GM18873 (cell line): ENCODE data around the gene TMEM87B.

Source experiments
- ATAC-seq: cut with Tn5 transposase; IDR thresholded peaks from one replicate; pipeline ENCODE4 v1.9.1; 2021; ENCODE audit warnings: mild to moderate bottlenecking, moderate library complexity, moderate number of reproducible peaks; ENCODE audit not compliant: unreplicated experiment, low FRiP score

The TMEM87B gene

DNA sequence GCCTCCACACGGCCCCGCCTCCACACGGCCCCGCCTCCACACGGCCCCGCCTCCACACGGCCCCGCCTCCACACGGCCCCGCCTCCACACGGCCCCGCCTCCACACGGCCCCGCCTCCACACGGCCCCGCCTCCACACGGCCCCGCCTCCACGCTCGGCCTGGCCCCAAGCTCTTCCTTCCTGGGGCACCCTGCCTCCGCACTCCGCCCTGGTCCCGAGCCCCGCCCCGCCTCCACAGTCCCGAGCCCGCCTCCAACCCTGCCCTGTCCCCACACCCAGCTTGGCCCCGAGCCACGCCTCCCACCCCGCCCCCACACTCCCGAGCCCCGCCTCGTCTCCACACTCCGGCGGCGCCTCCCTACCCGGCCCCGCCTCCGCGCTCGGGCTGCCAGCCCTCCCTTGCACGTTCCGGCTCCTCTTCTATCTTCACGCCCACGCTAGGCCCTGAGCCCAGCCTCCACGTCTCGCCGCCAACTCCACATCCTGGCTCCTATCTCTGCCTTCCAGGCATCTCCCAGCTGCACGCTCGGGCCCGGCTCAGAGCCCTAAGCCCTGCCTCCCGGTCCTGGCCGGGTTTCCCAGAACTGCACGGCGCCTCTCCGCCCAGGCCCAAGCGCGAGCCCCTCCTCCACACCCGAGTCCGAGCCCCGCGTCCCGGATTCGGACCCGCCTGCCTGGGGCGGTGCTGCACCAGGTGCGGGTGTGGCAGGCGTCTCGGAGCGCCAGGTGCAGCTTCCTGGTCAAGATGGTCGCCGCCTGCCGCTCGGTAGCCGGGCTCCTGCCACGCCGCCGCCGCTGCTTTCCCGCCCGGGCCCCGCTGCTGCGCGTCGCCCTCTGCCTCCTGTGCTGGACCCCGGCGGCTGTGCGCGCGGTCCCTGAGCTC is at the start of gene TMEM87B:
TSS of gene TMEM87B (plus strand) at position 423 of the 883 bp plus-strand sequence. CDS start at position 746, 323 bp downstream.
- peak; percentile 52 for ATAC-seq

- no peak for ATAC-seq
Observed at GRCh38 chr2:112005406-112006075, 49.5 kb upstream of the TMEM87B start.

DNA sequence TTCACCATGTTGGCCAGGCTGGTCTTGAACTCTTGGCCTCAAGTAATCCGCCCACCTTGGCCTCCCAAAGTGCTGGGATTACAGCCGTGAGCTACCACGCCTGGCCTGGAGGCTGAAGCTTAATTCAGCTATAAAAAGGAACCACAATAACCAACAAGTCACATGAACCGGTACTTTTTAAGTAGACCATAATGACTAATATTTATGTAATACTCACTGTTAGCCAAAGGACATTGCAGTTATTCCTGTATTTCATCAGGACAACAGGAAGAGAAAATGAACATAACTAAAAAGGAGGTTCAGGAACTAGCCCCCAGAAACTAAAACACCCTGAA is 49.0 kb upstream of the TMEM87B start:
- ATAC-seq: no peak

GRCh38 chr2:112007493-112007892 is 47.6 kb upstream of the TMEM87B start:
- no peak for ATAC-seq

DNA sequence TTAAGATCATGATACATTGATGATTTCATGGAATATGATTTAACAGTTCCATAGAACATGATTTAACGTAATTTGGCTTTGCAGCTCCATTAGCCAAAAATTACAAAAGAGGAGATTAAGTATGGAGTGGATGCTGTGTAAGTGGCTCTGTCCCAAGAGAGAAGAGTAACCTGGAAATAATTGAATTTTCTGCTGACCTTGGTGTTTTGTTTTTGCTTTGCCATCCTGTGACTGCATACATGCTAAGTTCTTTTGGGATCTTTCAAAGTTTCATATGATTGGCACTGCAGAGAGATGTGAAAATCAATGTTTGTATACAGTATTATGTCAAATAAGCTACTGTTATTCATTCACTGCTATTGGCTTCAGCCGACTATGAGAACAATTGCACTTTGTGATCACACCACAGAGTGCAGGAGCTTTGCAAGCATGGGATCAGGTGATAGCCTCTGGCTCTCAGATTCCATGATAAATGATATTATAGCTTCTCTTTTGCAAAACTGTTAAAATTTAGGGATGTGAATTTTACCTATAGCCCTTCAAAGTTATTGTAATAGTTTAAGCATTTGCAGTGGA is 46.1 kb upstream of the TMEM87B start:
- no peak for ATAC-seq

DNA sequence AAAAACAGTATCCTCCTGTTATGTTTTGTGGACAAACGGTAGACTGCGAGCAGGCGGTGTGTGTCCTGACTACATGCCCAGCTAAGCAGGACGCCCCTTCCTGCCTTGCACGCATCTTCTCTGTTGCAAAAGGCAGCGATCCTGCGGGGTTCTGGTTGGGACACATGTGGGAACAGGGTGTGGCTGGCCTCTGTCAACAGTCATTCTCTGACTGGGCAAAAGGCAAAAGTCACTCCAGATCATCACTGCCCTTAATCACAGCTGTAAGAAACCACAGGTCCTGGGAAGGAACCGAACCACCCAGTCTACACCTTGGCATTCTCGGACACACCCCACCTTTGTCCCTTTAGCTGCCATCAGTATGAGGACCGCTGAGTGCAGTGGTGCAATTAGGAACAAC is 44.3 kb upstream of the TMEM87B start:
- ATAC-seq: no peak

DNA sequence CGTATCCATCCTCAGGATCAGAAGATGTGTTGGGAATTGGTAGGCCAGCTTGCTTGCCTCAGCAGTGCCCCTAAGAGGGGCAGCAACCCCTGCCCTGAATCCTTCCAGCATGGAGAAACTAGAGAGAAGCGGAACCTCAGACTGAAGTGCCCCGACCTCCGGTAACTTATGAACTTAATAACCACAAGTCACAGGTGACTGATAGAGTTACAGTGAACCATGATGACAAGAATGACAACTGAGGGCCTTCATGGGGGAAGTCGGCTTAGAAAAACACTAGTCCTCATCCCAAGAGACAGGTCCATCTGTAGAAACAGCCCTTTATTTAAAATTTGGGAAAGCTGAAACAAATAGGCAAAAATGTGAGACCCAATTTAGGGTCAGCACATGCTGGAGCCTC is 42.5 kb upstream of the TMEM87B start:
- no peak for ATAC-seq

GRCh38 chr2:112018846-112019245 is 36.2 kb upstream of the TMEM87B start:
- no peak for ATAC-seq

DNA sequence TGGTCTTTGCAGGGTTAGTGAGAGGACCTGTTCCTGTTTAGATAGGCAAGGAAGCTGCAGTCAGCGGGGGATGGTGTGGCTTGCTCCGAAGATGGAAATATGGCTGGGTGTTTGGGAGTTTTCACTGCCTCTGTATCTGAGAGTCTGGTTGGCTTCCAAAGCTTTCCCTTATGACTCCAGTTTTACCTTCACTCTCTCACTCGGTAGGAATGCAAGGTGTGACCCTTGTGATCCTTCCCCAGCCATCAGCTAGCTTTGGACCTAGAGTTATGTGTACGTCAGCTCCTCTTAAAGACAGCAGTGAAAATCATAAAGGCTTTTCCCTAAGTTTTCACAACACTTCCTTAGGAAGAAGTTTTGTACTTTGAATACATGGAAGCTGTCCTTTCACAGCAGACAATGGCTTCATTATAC is 35.5 kb upstream of the TMEM87B start:
- no peak for ATAC-seq

DNA sequence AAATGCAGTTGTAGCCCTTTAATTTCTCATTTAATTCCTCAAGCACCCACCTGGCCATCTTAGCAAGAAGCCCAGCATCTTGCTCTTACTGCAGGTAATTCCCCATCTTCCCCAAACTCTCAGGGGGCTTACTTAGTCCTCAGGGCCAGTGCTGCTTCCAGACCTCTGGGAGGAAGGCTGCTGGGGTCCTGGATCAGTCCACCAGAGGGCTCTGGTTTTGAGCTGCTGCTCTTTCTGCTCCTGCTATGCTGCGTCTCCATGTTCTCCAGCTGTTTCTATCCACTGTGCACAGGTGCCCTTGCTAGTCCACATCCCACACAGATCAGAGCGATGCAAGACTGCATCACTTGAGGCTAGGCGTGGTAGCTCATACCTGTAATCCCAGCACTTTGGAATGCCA is 34.5 kb upstream of the TMEM87B start:
- ATAC-seq: no peak

GRCh38 chr2:112021290-112021689 is 33.8 kb upstream of the TMEM87B start:
- no peak for ATAC-seq

DNA sequence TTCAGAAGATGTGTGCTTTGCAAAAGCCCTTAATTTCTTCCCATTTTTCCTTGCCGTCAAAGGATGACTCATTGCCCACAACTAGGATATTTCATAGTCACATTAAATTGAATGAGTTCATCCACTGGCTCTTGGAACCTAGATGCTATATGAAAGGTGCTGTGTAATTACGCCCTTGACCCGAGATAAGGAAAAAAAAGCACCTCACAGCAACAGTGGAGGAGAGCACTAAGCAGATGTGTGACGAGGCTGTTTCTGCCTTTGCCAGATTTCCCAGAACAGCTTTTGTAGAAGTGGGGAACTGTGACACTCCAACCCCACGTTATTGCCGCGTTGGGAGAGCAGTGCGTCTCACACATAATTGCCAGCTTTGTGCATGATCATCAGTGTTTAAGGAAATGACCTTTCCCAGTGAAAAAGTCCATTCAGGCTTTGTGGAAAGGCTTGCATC is 33.3 kb upstream of the TMEM87B start:
- no peak for ATAC-seq

DNA sequence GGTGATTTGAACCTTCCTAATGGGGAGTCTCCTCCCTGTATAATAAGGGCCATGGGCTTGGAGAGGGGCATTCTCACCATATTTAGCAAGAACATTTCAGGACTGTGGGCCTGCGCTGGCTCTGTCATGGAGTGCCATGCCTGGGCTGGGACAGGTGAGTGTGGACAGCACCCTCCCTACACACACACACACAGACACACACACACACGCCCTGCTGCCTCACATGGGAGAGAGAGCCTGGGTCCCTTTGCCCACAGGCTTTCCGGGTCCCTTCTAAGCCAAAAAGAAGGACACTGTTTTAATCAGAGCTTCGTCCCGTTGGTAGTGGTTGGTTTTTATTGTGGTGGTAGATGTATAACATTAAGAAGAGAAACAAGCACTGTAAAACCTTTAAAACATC is 31.4 kb upstream of the TMEM87B start:
- ATAC-seq: no peak

GRCh38 chr2:112024231-112024630 is 30.8 kb upstream of the TMEM87B start:
- ATAC-seq: no peak

- no peak for ATAC-seq
Observed at GRCh38 chr2:112024896-112025491, 30.1 kb upstream of the TMEM87B start.

DNA sequence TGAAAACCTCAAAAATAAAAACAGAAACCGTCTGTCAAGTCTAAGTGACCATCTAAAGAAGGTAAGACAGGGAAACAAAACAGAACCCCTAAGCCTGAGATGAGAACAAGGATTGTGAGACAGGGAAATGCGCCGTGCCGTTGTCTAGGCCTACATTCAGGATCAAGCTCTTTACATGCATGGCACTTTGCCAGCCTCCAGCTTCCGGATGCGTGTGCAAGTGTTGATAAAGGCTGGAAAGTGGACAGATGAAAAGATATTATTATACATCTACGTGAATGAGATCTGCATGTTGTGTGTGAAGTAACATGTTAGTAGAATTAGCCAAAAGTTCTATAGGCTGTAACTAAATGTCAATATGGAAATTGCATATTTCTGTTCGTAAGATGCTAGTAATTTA is 28.6 kb upstream of the TMEM87B start:
- no peak for ATAC-seq

DNA sequence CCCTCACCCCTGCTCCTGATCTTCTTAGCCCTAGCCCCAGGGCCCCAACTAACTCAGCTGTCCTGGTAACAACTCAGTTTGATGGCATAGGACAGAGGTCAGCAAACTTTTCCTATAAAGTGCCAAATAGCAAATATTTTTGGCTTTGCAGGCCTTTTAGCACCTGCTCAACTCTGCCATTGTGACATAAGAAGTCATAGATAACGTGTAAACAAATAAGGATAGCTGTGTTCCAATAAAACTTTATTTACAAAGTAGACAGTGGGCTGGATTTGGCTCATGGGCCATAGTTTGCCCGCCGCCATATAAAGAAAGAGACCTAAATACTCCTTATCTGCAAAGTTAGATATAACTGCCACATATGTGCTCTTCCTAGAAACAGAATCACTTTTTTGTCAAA is 27.3 kb upstream of the TMEM87B start:
- ATAC-seq: no peak

GRCh38 chr2:112029164-112029563 is 25.9 kb upstream of the TMEM87B start:
- ATAC-seq: no peak

- ATAC-seq: no peak
Observed at GRCh38 chr2:112031473-112032223, 23.4 kb upstream of the TMEM87B start.

DNA sequence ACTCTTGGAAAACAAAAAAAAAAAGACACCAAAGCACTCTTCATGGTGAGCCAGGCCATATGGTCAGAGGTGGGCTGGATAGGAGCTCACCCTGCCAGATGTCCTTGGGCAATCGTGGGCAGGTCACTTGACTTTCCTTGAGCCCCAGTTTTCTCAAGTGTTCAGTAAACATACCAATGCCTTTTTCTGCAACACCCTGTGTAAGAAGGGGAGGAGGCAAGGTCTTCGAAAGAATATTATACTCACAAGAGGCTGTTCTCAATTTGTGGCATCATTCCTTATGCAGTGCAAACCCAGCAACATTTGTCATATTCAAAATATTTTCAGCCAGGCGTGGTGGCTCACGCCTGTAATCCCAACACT is 22.9 kb upstream of the TMEM87B start:
- no peak for ATAC-seq
